Panc1 (cell line): Measurements from ENCODE around the gene JADE2.

ENCODE experiments used
- CTCF ChIP-seq: fragments of 450-650 bp; IDR thresholded peaks from 2 replicates; pipeline ENCODE4 v1.5.1; 2017; ENCODE audit warnings: mild to moderate bottlenecking
- POLR2AphosphoS5 ChIP-seq: IDR thresholded peaks from 2 replicates; pipeline ENCODE4 v1.6.1; 2012; ENCODE audit warnings: mild to moderate bottlenecking, low read depth, low read length, moderate library complexity

GRCh38 chr5:134550271-134551214 lies 25.1 kb downstream of the JADE2 start:
- no peak for TF ChIP-seq CTCF
- TF ChIP-seq POLR2AphosphoS5: no peak
